Large intestine (tissue), 3 donors: ENCODE measurements around the gene NOS1. TPM values are rescaled to one million over a fixed set of nuclear protein-coding genes. Genes with fewer than 3 reads are reported as not detected.

Source experiments
- DNase-seq, 2 donors: peaks; one replicate each; pipeline versions ENCODE4 v3.0.0 to v3.0.0-alpha.2; 2013
- H3K27ac ChIP-seq: one replicate; pipeline ENCODE4 v1.5.1; 2013; ENCODE audit warnings: low read length
- H3K27me3 ChIP-seq: 2 replicates; pipeline ENCODE4 v1.6.1; 2013; ENCODE audit warnings: low read length; ENCODE audit not compliant: control insufficient read depth, insufficient read depth
- H3K36me3 ChIP-seq: 2 replicates; pipeline ENCODE4 v1.6.1; 2013; ENCODE audit warnings: low read length; ENCODE audit not compliant: control insufficient read depth, insufficient read depth
- H3K4me1 ChIP-seq: one replicate; pipeline ENCODE4 v1.6.1; 2013; ENCODE audit warnings: low read length; ENCODE audit not compliant: control insufficient read depth, insufficient read depth
- H3K4me3 ChIP-seq: one replicate; pipeline ENCODE4 v1.5.1; 2013; ENCODE audit warnings: low read length
- H3K9me3 ChIP-seq: one replicate; pipeline ENCODE4 v1.6.1; 2013; ENCODE audit warnings: mild to moderate bottlenecking, low read depth, low read length, moderate library complexity; ENCODE audit not compliant: control insufficient read depth
- WGBS: methylation state at CpG from one replicate; pipeline ENCODE4 v1.1.5; 2013; ENCODE audit warnings: low lambda C conversion rate; ENCODE audit not compliant: insufficient coverage; 5-methylcytosine and 5-hydroxymethylcytosine counted together
- polyA plus RNA-seq: library from polyadenylated mRNA; unstranded; fragments of 120-200 nt; gene quantifications from one replicate; pipeline ENCODE4 v1.2.1, GENCODE V29; 2013

The NOS1 gene
- polyA plus RNA-seq, 1 donor: 11.5 TPM

- no peak overlapping the region for H3K4me3 ChIP-seq
- no peaks in the 10 kb centered on the region for H3K4me1 ChIP-seq
- no peak for DNase-seq
- H3K27ac ChIP-seq: no peak overlapping the region
- H3K27me3 ChIP-seq: no peaks in the 10 kb centered on the region
- no peaks in the 10 kb centered on the region for H3K36me3 ChIP-seq
- WGBS: no CpG with 5 or more reads among the region's 8 CpGs
- no peaks in the 10 kb centered on the region for H3K9me3 ChIP-seq
Observed at GRCh38 chr12:117280019-117280680, 81.3 kb downstream of the NOS1 start.

- WGBS: no CpG with 5 or more reads among the region's 8 CpGs
- H3K4me3 ChIP-seq: no peak overlapping the region
- no peaks in the 10 kb centered on the region for H3K4me1 ChIP-seq
- H3K36me3 ChIP-seq: no peaks in the 10 kb centered on the region
- no peak overlapping the region for H3K27ac ChIP-seq
- no peaks in the 10 kb centered on the region for H3K27me3 ChIP-seq
- no peak for DNase-seq
- H3K9me3 ChIP-seq: no peaks in the 10 kb centered on the region
Observed at GRCh38 chr12:117279606-117280005, 81.8 kb downstream of the NOS1 start.

- H3K27me3 ChIP-seq: no peaks in the 10 kb centered on the region
- WGBS: no CpG with 5 or more reads among the region's 7 CpGs
- no peaks in the 10 kb centered on the region for H3K36me3 ChIP-seq
- no peak overlapping the region for H3K4me3 ChIP-seq
- no peaks in the 10 kb centered on the region for H3K4me1 ChIP-seq
- DNase-seq: no peak
- no peak overlapping the region for H3K27ac ChIP-seq
- H3K9me3 ChIP-seq: no peaks in the 10 kb centered on the region
Observed at GRCh38 chr12:117277875-117278274, 83.6 kb downstream of the NOS1 start.

DNA sequence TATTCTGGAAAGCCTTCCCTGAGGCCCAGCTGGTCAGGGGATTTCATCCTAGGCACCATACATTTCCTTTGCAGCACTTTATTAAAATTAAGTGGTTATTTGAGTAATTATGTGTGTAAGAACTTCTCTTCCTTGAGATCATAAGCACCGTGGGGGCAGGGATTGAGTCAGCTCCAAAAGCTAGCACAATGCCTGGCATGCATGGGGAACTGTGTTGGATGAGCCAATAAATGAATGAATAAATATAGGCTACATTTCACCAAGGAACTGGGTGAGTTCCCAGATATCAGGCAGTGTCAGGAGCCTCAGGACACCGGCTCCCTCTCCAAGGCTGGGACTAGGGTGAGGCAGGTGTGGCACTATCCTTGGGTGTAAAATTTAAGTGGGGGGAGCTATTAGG lies 88.3 kb downstream of the NOS1 start:
- DNase-seq: no peak
- Histone ChIP-seq H3K36me3 (no peaks in the 10 kb centered on the region), H3K4me1 (no peaks in the 10 kb centered on the region), H3K4me3 (no peak overlapping the region), H3K27ac (no peak overlapping the region), H3K27me3 (peaks cover 5% of the 10 kb centered on the region), H3K9me3 (no peaks in the 10 kb centered on the region)
- WGBS: no CpG with 5 or more reads among the region's 2 CpGs

GRCh38 chr12:117272690-117273089 lies 88.7 kb downstream of the NOS1 start:
- Histone ChIP-seq H3K9me3 (no peaks in the 10 kb centered on the region), H3K27me3 (peaks cover 5% of the 10 kb centered on the region), H3K4me3 (no peak overlapping the region), H3K27ac (no peak overlapping the region), H3K36me3 (no peaks in the 10 kb centered on the region), H3K4me1 (no peaks in the 10 kb centered on the region)
- WGBS: no CpG with 5 or more reads among the region's 4 CpGs
- DNase-seq: no peak

DNA sequence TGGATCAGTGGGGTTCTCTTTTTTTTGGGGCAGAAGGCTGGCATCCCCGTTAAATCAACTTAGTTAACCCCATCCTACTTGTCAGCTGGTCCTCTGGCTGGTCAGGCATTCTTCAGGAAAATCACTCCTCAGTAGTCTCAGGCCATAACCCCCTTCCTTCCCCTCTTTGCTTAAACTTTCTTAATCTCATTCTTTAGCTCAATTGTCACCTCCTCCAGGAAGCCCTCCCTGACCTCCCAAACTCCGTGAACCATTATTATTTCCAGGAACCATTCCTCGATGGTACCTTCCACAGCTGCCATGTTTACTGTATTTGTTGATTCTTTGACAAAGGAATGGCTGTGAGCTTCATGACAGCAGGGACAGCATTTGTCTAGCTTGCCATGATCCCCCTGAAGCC lies 98.7 kb downstream of the NOS1 start:
- Histone ChIP-seq H3K36me3 (no peaks in the 10 kb centered on the region), H3K4me1 (no peaks in the 10 kb centered on the region), H3K9me3 (no peaks in the 10 kb centered on the region), H3K27me3 (no peaks in the 10 kb centered on the region), H3K27ac (no peak overlapping the region), H3K4me3 (no peak overlapping the region)
- WGBS: no CpG with 5 or more reads among the region's 3 CpGs
- DNase-seq: no peak

- Histone ChIP-seq H3K27me3 (no peaks in the 10 kb centered on the region), H3K27ac (no peak overlapping the region), H3K4me1 (no peaks in the 10 kb centered on the region), H3K36me3 (no peaks in the 10 kb centered on the region), H3K9me3 (no peaks in the 10 kb centered on the region), H3K4me3 (no peak overlapping the region)
- no CpG with 5 or more reads among the region's 2 CpGs for WGBS
- no peak for DNase-seq
Observed at GRCh38 chr12:117261247-117261646, 100.2 kb downstream of the NOS1 start.

- H3K4me1 ChIP-seq: no peaks in the 10 kb centered on the region
- 92% methylated on average over 2 of the region's 4 CpGs for WGBS
- no peak for DNase-seq
- no peak overlapping the region for H3K27ac ChIP-seq
- no peak overlapping the region for H3K4me3 ChIP-seq
- no peaks in the 10 kb centered on the region for H3K27me3 ChIP-seq
- no peaks in the 10 kb centered on the region for H3K9me3 ChIP-seq
- no peaks in the 10 kb centered on the region for H3K36me3 ChIP-seq
Observed at GRCh38 chr12:117255386-117255785, 106.0 kb downstream of the NOS1 start.

- Histone ChIP-seq H3K27ac (no peak overlapping the region), H3K9me3 (no peaks in the 10 kb centered on the region), H3K4me1 (no peaks in the 10 kb centered on the region), H3K27me3 (peaks cover 6% of the 10 kb centered on the region), H3K4me3 (no peak overlapping the region), H3K36me3 (no peaks in the 10 kb centered on the region)
- no peak for DNase-seq
- WGBS: 88% methylated on average over 1 of the region's 1 CpG
Observed at GRCh38 chr12:117243488-117243887, 117.9 kb downstream of the NOS1 start.

DNA sequence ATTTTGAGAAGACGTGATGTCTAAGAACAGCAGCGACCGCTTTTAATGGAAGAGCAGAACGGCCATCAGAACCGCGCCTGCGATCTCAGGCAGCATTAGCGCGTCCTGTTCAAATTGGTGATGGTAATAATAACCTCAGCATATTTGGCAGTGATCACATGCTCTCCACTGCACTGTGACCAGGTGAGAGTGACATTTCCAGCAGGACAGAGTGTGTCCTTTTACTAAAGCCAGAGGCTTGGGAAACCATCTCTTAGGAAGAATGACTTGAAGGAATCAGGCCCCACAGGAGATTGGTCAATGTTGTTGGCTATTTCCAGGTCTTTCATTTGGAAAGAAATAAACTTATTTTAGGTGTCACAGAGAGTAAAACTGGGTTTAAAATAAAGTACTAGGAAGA lies 119.7 kb downstream of the NOS1 start:
- WGBS: no CpG with 5 or more reads among the region's 9 CpGs
- DNase-seq: no peak
- no peaks in the 10 kb centered on the region for H3K9me3 ChIP-seq

DNA sequence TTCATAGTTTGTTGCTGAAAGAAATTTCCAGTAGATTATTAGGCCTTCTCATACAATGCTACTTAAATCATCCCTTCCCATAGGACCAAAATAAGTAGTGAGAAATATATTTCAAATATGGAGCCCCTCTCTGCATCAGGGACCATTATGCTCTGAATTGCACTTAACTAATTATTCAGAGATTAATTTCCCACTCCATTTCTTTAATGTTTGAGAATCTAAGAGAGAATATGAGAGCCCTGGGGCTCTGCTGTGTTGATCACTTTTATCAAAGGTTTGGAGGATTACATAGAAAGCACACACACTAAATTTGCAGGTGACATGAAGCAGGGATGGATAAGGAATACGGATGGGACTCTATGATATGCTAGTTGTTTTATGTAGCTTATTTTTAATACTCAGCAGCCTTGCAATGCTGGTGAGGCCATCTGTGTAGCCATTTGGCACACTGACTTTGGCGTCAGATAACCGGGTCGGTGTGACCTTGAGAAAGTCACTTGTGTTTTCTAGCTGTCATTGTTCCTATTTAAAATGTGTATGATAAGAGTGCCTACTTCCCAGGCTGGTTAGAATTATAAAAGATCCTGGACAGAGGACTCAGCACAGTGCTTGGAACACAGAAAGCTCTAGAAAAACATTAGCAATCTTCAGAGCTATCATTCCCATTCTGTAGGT lies 121.2 kb downstream of the NOS1 start:
- H3K4me1 ChIP-seq: no peaks in the 10 kb centered on the region
- H3K36me3 ChIP-seq: no peaks in the 10 kb centered on the region
- no peak overlapping the region for H3K4me3 ChIP-seq
- DNase-seq: no peak
- 60% methylated on average over 1 of the region's 4 CpGs for WGBS
- peaks cover 11% of the 10 kb centered on the region for H3K27me3 ChIP-seq
- no peak overlapping the region for H3K27ac ChIP-seq
- no peaks in the 10 kb centered on the region for H3K9me3 ChIP-seq

More for the DNA sequence above, 119.7 kb downstream of the NOS1 start:
- Histone ChIP-seq H3K27ac (no peak overlapping the region), H3K27me3 (peaks cover 7% of the 10 kb centered on the region), H3K4me1 (no peaks in the 10 kb centered on the region), H3K36me3 (no peaks in the 10 kb centered on the region), H3K4me3 (no peak overlapping the region)
